GM23338 (cell line): ENCODE measurements around the gene JAGN1.

ENCODE experiments used
- CREB1 ChIP-seq: fragments of 250-450 bp; sonication (Bioruptor Pico); IDR thresholded peaks from 2 replicates; pipeline ENCODE4 v1.5.0; 2020; ENCODE audit warnings: low read depth, mild to moderate bottlenecking, moderate library complexity
- EZH2 ChIP-seq: fragments of 200-600 bp; sonication (generic); IDR thresholded peaks from one replicate; pipeline ENCODE4 v1.8.0; 2017; ENCODE audit warnings: antibody characterized with exemption, mild to moderate bottlenecking, low read depth; ENCODE audit not compliant: unreplicated experiment
- EZH2phosphoT487 ChIP-seq: fragments of 200-600 bp; sonication (generic); IDR thresholded peaks from one replicate; pipeline ENCODE4 v1.8.1; 2018; ENCODE audit warnings: antibody characterized with exemption; ENCODE audit not compliant: unreplicated experiment
- JUNB ChIP-seq: IDR thresholded peaks from one replicate; pipeline ENCODE4 v1.6.1; 2016; ENCODE audit warnings: antibody characterized with exemption; ENCODE audit not compliant: unreplicated experiment
- NANOG ChIP-seq: IDR thresholded peaks from 2 replicates; pipeline ENCODE4 v1.6.1; 2016; ENCODE audit warnings: antibody characterized with exemption, borderline replicate concordance
- POLR2AphosphoS5 ChIP-seq: IDR thresholded peaks from 2 replicates; pipeline ENCODE4 v1.6.1; 2016; ENCODE audit warnings: antibody characterized with exemption, low read depth
- REST ChIP-seq: IDR thresholded peaks from one replicate; pipeline ENCODE4 v1.6.1; 2018; ENCODE audit warnings: antibody characterized with exemption; ENCODE audit not compliant: unreplicated experiment
- ZNF114 ChIP-seq: fragments of 250-450 bp; sonication (Bioruptor Pico); IDR thresholded peaks from 2 replicates; pipeline ENCODE4 v1.5.0; 2020; ENCODE audit warnings: mild to moderate bottlenecking, moderate library complexity
- ZNF331 ChIP-seq: fragments of 250-450 bp; sonication (Bioruptor Pico); IDR thresholded peaks from 2 replicates; pipeline ENCODE4 v1.5.0; 2020; ENCODE audit warnings: low read depth, mild to moderate bottlenecking, moderate library complexity
- TF ChIP-seq, protein P1 (sequence below), 2 experiments: fragments of 200-600 bp in 1 of 2; sonication (generic) in 1 of 2; conservative IDR thresholded peaks; 2 replicates each; pipeline versions ENCODE4 v1.5.1 to v1.6.1; 2016 to 2017; ENCODE audit warnings: antibody characterized with exemption in 2 of 2, low read depth in 2 of 2, mild to moderate bottlenecking in 2 of 2, moderate library complexity in 1 of 2
- TF ChIP-seq, protein P2 (sequence below): IDR thresholded peaks from 2 replicates; pipeline ENCODE4 v1.6.1; 2016; ENCODE audit warnings: antibody characterized with exemption

DNA sequence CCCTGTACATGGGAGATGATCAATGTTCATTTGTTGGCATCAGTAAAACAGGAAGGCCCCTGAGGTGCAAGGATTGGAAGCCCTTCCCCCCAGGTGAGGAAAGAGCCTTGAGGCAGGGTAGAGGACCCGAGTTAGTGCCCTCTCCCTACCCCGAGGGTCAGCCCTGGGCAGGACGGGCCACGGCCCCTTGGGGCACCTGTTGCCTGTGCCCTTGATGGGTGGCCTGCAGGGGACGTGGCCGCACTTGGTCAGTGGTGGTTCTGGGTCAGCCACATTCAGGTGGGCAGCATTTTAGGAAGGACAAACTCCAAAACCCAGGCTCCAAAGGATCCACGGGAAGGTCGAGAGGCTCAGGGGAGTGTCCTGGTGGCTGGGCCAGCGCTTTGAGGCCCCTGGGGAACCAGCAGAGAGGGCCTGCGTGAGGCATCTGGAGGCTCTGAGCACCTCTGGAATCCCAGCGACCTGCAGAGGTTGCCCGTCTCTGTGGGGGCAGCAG is 30.8 kb upstream of the JAGN1 start:
- TF ChIP-seq, protein P1, sequence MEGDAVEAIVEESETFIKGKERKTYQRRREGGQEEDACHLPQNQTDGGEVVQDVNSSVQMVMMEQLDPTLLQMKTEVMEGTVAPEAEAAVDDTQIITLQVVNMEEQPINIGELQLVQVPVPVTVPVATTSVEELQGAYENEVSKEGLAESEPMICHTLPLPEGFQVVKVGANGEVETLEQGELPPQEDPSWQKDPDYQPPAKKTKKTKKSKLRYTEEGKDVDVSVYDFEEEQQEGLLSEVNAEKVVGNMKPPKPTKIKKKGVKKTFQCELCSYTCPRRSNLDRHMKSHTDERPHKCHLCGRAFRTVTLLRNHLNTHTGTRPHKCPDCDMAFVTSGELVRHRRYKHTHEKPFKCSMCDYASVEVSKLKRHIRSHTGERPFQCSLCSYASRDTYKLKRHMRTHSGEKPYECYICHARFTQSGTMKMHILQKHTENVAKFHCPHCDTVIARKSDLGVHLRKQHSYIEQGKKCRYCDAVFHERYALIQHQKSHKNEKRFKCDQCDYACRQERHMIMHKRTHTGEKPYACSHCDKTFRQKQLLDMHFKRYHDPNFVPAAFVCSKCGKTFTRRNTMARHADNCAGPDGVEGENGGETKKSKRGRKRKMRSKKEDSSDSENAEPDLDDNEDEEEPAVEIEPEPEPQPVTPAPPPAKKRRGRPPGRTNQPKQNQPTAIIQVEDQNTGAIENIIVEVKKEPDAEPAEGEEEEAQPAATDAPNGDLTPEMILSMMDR (conservative IDR thresholded peaks at IDR 0.05; ENCODE audit: low read depth in 2 of 2), result no peak
- TF ChIP-seq EZH2 (no peak), CREB1 (CRISPR knock-in tag) (no peak), JUNB (no peak), ZNF114 (CRISPR knock-in tag) (no peak), POLR2AphosphoS5 (no peak), NANOG (no peak), ZNF331 (no peak), EZH2phosphoT487 (no peak), REST (no peak)
- TF ChIP-seq, protein P2, sequence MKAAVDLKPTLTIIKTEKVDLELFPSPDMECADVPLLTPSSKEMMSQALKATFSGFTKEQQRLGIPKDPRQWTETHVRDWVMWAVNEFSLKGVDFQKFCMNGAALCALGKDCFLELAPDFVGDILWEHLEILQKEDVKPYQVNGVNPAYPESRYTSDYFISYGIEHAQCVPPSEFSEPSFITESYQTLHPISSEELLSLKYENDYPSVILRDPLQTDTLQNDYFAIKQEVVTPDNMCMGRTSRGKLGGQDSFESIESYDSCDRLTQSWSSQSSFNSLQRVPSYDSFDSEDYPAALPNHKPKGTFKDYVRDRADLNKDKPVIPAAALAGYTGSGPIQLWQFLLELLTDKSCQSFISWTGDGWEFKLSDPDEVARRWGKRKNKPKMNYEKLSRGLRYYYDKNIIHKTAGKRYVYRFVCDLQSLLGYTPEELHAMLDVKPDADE, result no peak
